Mesendoderm (in vitro differentiated cells): ENCODE data around the gene PHOSPHO2.
"Not testable (repeated sequence)": the region's sequence is repeated elsewhere in the genome, so short reads cannot be mapped to it uniquely, and the experiment has no call there.

Experiments used
- DNase-seq: peaks from one replicate; pipeline ENCODE4 v3.0.0; 2013
- H2AK5ac ChIP-seq: 2 replicates; pipeline ENCODE4 v1.6.1; 2013; ENCODE audit warnings: low read length, inconsistent platforms
- H2BK120ac ChIP-seq: 2 replicates; pipeline ENCODE4 v1.6.1; 2013; ENCODE audit warnings: low read depth, mild to moderate bottlenecking, low read length, moderate library complexity, mixed read lengths
- H2BK15ac ChIP-seq: replicated peaks from 2 replicates; pipeline ENCODE4 v1.6.1; 2013; ENCODE audit warnings: low read depth, mild to moderate bottlenecking, moderate library complexity
- H2BK5ac ChIP-seq: 2 replicates; pipeline ENCODE4 v1.6.1; 2013; ENCODE audit warnings: low read length, inconsistent platforms
- H3K18ac ChIP-seq: 2 replicates; pipeline ENCODE4 v1.6.1; 2013; ENCODE audit warnings: mild to moderate bottlenecking, low read length, mixed read lengths
- H3K23ac ChIP-seq: one replicate; pipeline ENCODE4 v1.6.1; 2013; ENCODE audit warnings: low read length
- H3K27ac ChIP-seq: 2 replicates; pipeline ENCODE4 v1.5.1; 2013; ENCODE audit warnings: low read depth, mild to moderate bottlenecking, inconsistent platforms, low read length, moderate library complexity
- H3K27me3 ChIP-seq: 2 replicates; pipeline ENCODE4 v1.6.1; 2013; ENCODE audit warnings: low read length, control low read depth, mild to moderate bottlenecking, inconsistent platforms; ENCODE audit not compliant: insufficient read depth, poor library complexity
- H3K36me3 ChIP-seq: 2 replicates; pipeline ENCODE4 v1.6.1; 2013; ENCODE audit warnings: low read length, inconsistent platforms; ENCODE audit not compliant: control insufficient read depth, insufficient read depth
- H3K4ac ChIP-seq: one replicate; pipeline ENCODE4 v1.6.1; 2013; ENCODE audit warnings: low read depth, mild to moderate bottlenecking, low read length, moderate library complexity
- H3K4me1 ChIP-seq: 2 replicates; pipeline ENCODE4 v1.6.1; 2013; ENCODE audit warnings: low read depth, low read length, inconsistent platforms; ENCODE audit not compliant: control insufficient read depth
- H3K4me2 ChIP-seq: 2 replicates; pipeline ENCODE4 v1.6.1; 2013; ENCODE audit warnings: low read length
- H3K4me3 ChIP-seq: 2 replicates; pipeline ENCODE4 v1.5.1; 2013; ENCODE audit warnings: mild to moderate bottlenecking, low read length
- H3K56ac ChIP-seq: one replicate; pipeline ENCODE4 v1.6.1; 2013; ENCODE audit warnings: low read length
- H3K79me1 ChIP-seq: 2 replicates; pipeline ENCODE4 v1.6.1; 2013; ENCODE audit warnings: low read length, inconsistent platforms
- H3K79me2 ChIP-seq: 2 replicates; pipeline ENCODE4 v1.6.1; 2013; ENCODE audit warnings: mild to moderate bottlenecking, low read length; ENCODE audit not compliant: control insufficient read depth, insufficient read depth
- H3K9ac ChIP-seq: 2 replicates; pipeline ENCODE4 v1.6.1; 2013; ENCODE audit warnings: low read length, inconsistent platforms
- H4K5ac ChIP-seq: one replicate; pipeline ENCODE4 v1.6.1; 2013; ENCODE audit warnings: low read length
- H4K8ac ChIP-seq: one replicate; pipeline ENCODE4 v1.6.1; 2013; ENCODE audit warnings: low read depth, mild to moderate bottlenecking, control low read depth, low read length, moderate library complexity
- WGBS: extraction: QIAGEN DNeasy Blood & Tissue Kit; methylation state at CpG from one replicate; pipeline ENCODE4 v1.1.7; 2013; ENCODE audit warnings: low lambda C conversion rate, missing lambda C conversion rate; ENCODE audit not compliant: insufficient coverage; ENCODE audit errors: extremely low coverage; 5-methylcytosine and 5-hydroxymethylcytosine counted together

PHOSPHO2 gene

DNA sequence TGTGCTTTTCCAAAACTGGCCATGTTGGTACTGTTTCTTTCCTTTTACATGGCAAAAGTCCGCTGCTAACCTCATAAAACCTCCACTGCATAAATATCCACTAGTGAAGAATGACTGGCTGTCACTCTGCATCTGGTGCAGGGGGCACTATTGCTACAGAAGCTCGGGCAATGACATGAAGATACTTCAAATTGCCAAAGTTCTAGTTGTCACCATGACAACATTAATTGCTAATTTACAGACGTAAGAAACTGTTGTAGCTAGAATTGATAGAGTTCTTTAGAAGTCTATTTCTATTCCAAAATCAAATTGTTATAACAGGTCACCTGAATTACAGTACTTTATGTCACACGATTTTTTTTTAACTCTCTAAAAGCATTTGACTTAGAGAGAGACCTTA lies 909 bp upstream of the PHOSPHO2 start:
- Histone ChIP-seq H4K8ac (no peak overlapping the region), H3K4ac (no peak overlapping the region), H4K5ac (no peak overlapping the region), H2AK5ac (no peak overlapping the region), H2BK5ac (no peak overlapping the region), H3K18ac (no peak overlapping the region), H3K36me3 (no peaks in the 10 kb centered on the region), H3K79me2 (no peaks in the 10 kb centered on the region), H3K4me1 (no peaks in the 10 kb centered on the region), H2BK120ac (no peak overlapping the region), H3K4me3 (no peak overlapping the region), H3K4me2 (no peak overlapping the region), H2BK15ac (no peak overlapping the region), H3K56ac (no peak overlapping the region), H3K27me3 (no peaks in the 10 kb centered on the region), H3K23ac (no peak overlapping the region), H3K79me1 (no peaks in the 10 kb centered on the region), H3K9ac (no peak overlapping the region), H3K27ac (no peak overlapping the region)
- no CpG with 5 or more reads among the region's 4 CpGs for WGBS
- DNase-seq: peak; percentile 45

- no peak overlapping the region for H2BK15ac ChIP-seq
- H2AK5ac ChIP-seq: no peak overlapping the region
- no peak overlapping the region for H3K4ac ChIP-seq
- no peak overlapping the region for H4K5ac ChIP-seq
- H3K27ac ChIP-seq: no peak overlapping the region
- H3K4me2 ChIP-seq: peak overlapping the region; percentile 39
- H3K79me1 ChIP-seq: no peaks in the 10 kb centered on the region
- peak overlapping the region; percentile 81 for H3K4me3 ChIP-seq
- H3K4me1 ChIP-seq: no peaks in the 10 kb centered on the region
- peak overlapping the region; percentile 82 for H3K9ac ChIP-seq
- no peaks in the 10 kb centered on the region for H3K79me2 ChIP-seq
- H3K27me3 ChIP-seq: no peaks in the 10 kb centered on the region
- H2BK120ac ChIP-seq: no peak overlapping the region
- peak overlapping the region; percentile 93 for H3K56ac ChIP-seq
- H3K18ac ChIP-seq: no peak overlapping the region
- H3K36me3 ChIP-seq: peaks cover 2% of the 10 kb centered on the region
- no CpG with 5 or more reads among the region's 8 CpGs for WGBS
- H4K8ac ChIP-seq: no peak overlapping the region
- DNase-seq: no peak
- H2BK5ac ChIP-seq: no peak overlapping the region
- H3K23ac ChIP-seq: no peak overlapping the region
These were observed 608 bp downstream of the PHOSPHO2 start for GRCh38 chr2:169694894-169695260.

DNA sequence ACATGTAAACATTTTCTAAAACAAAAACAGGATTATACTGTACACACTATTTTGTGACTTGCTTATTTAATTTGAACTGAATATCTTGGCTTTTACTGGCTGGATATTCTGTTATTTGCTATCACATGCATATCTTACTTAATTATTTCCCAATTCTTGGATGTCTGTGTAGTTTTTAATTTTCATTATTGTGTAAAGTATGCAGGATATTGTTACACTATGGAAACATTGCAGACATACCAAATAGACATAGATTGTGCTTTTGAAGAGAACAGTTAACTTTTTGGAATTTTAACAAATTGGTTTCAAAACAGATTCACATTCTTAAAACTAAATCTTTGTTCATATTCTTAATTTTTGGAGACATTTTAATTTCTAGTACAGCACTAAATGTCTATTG lies 2.1 kb downstream of the PHOSPHO2 start:
- no peaks in the 10 kb centered on the region for H3K79me2 ChIP-seq
- no peak for DNase-seq
- no peaks in the 10 kb centered on the region for H3K4me1 ChIP-seq
- H3K27me3 ChIP-seq: no peaks in the 10 kb centered on the region
- H3K18ac ChIP-seq: no peak overlapping the region
- H3K23ac ChIP-seq: no peak overlapping the region
- H4K8ac ChIP-seq: no peak overlapping the region
- no peak overlapping the region for H2AK5ac ChIP-seq
- H3K4ac ChIP-seq: no peak overlapping the region
- no peak overlapping the region for H3K4me2 ChIP-seq
- no peak overlapping the region for H3K56ac ChIP-seq
- no peak overlapping the region for H2BK120ac ChIP-seq
- no peak overlapping the region for H3K9ac ChIP-seq
- H3K27ac ChIP-seq: no peak overlapping the region
- no peak overlapping the region for H4K5ac ChIP-seq
- no peak overlapping the region for H2BK5ac ChIP-seq
- H2BK15ac ChIP-seq: no peak overlapping the region
- no peak overlapping the region for H3K4me3 ChIP-seq
- H3K36me3 ChIP-seq: peaks cover 2% of the 10 kb centered on the region
- H3K79me1 ChIP-seq: no peaks in the 10 kb centered on the region

- no CpG with 5 or more reads among the region's 2 CpGs for WGBS
- not testable (repeated sequence) for H2BK120ac ChIP-seq, H3K4ac ChIP-seq, H3K79me2 ChIP-seq, H3K9ac ChIP-seq, H3K18ac ChIP-seq, H4K8ac ChIP-seq, H4K5ac ChIP-seq, DNase-seq, H3K27ac ChIP-seq, H3K23ac ChIP-seq, H3K79me1 ChIP-seq, H2BK5ac ChIP-seq, H3K27me3 ChIP-seq, H3K36me3 ChIP-seq, H3K4me2 ChIP-seq, H2AK5ac ChIP-seq, H3K4me1 ChIP-seq, H3K4me3 ChIP-seq, H2BK15ac ChIP-seq, H3K56ac ChIP-seq
These were observed 4.9 kb downstream of the PHOSPHO2 start for GRCh38 chr2:169699173-169699572.

DNA sequence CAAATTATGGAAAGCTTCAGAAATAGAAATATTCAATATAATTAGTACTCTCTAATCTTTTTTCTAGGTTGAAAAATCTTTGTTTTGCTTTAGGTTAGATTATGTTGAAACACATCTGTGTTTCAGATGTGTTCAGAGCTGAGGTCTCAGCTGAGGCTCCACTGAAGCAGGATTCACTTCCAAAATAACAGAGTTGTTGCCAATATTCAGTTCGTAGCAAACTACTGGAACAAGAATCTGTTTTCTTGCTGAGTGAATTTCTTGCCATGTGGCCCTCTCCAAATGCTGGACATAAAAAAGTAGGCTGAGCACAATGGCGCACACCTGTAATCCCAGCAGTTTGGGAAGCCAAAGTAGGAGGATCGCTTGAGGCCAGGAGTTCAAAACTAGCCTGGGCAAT lies 8.7 kb downstream of the PHOSPHO2 start:
- H4K8ac ChIP-seq: no peak overlapping the region
- no peak overlapping the region for H3K18ac ChIP-seq
- H2BK15ac ChIP-seq: no peak overlapping the region
- peaks cover 2% of the 10 kb centered on the region for H3K36me3 ChIP-seq
- no peak for DNase-seq
- H3K27me3 ChIP-seq: no peaks in the 10 kb centered on the region
- H3K4ac ChIP-seq: no peak overlapping the region
- H2BK120ac ChIP-seq: no peak overlapping the region
- H2BK5ac ChIP-seq: no peak overlapping the region
- H3K9ac ChIP-seq: no peak overlapping the region
- no peak overlapping the region for H2AK5ac ChIP-seq
- no peak overlapping the region for H4K5ac ChIP-seq
- H3K79me1 ChIP-seq: no peaks in the 10 kb centered on the region
- H3K56ac ChIP-seq: no peak overlapping the region
- no peaks in the 10 kb centered on the region for H3K79me2 ChIP-seq
- no peak overlapping the region for H3K27ac ChIP-seq
- H3K4me2 ChIP-seq: no peak overlapping the region
- H3K4me3 ChIP-seq: no peak overlapping the region
- no peaks in the 10 kb centered on the region for H3K4me1 ChIP-seq
- H3K23ac ChIP-seq: no peak overlapping the region
- WGBS: no CpG with 5 or more reads among the region's 3 CpGs

GRCh38 chr2:169704160-169704708 lies 10.0 kb downstream of the PHOSPHO2 start:
- H2AK5ac ChIP-seq: no peak overlapping the region
- H4K8ac ChIP-seq: no peak overlapping the region
- no peak overlapping the region for H3K4me3 ChIP-seq
- no peak overlapping the region for H3K4ac ChIP-seq
- no peaks in the 10 kb centered on the region for H3K27me3 ChIP-seq
- H3K56ac ChIP-seq: no peak overlapping the region
- no peak for DNase-seq
- no peak overlapping the region for H2BK5ac ChIP-seq
- no peak overlapping the region for H3K9ac ChIP-seq
- H3K4me1 ChIP-seq: no peaks in the 10 kb centered on the region
- H2BK120ac ChIP-seq: no peak overlapping the region
- H3K79me2 ChIP-seq: no peaks in the 10 kb centered on the region
- no peak overlapping the region for H3K18ac ChIP-seq
- H3K79me1 ChIP-seq: no peaks in the 10 kb centered on the region
- no peak overlapping the region for H3K27ac ChIP-seq
- no peaks in the 10 kb centered on the region for H3K36me3 ChIP-seq
- H4K5ac ChIP-seq: no peak overlapping the region
- no peak overlapping the region for H2BK15ac ChIP-seq
- H3K23ac ChIP-seq: no peak overlapping the region
- no peak overlapping the region for H3K4me2 ChIP-seq
- no CpG with 5 or more reads among the region's 1 CpG for WGBS
